ENCODE measurements around the gene KIT. TPM values are rescaled to one million over a fixed set of nuclear protein-coding genes. Genes with fewer than 3 reads are reported as not detected.
A peak's percentile ranks its signal among the peaks of the same experiment; 100 is the strongest.

The KIT gene
- total and polyA plus RNA-seq, 2 donors (not counting 1 experiment from before 2014, with no cell fraction given): 0.01 TPM; not detected in 1

- Histone ChIP-seq H4K20me1 (ENCODE audit: control insufficient read depth, insufficient read depth, low read length, poor library complexity, severe bottlenecking) (no peaks in the 10 kb centered on the region), H3K79me2 (ENCODE audit: control insufficient read depth, insufficient read depth, low read length) (no peaks in the 10 kb centered on the region), H3K4me3 (ENCODE audit: control extremely low read depth in 1 of 5, extremely low read depth in 1 of 5, insufficient read depth in 1 of 5, low read depth in 2 of 5, low read length in 4 of 5) (no peak overlapping the region), H3K36me3 (replicated peaks in 1 of 2; ENCODE audit: control extremely low read depth in 1 of 2, control insufficient read depth in 1 of 2, extremely low read depth in 1 of 2, insufficient read depth in 2 of 2, low read length in 1 of 2) (no peaks in the 10 kb centered on the region), H3K27me3 (replicated peaks in 1 of 4; ENCODE audit: control extremely low read depth in 1 of 4, control insufficient read depth in 3 of 4, insufficient read depth in 4 of 4, low read length in 3 of 4) (no peaks in the 10 kb centered on the region), H3K4me1 (ENCODE audit: control insufficient read depth in 2 of 2, insufficient read depth in 2 of 2, low read length in 2 of 2) (peaks cover 14 to 27% of the 10 kb centered on the region in 2 donors), H2AFZ (ENCODE audit: insufficient read depth, low read depth, low read length, poor library complexity, severe bottlenecking) (peak overlapping the region; percentile 5), H3K27ac (ENCODE audit: low read length in 2 of 2) (no peak overlapping the region), H3K9ac (ENCODE audit: low read length) (no peak overlapping the region), H3K4me2 (replicated peaks; ENCODE audit: low read depth, low read length, poor library complexity, severe bottlenecking) (no peak overlapping the region), H3K9me3 (ENCODE audit: control extremely low read depth in 1 of 3, control insufficient read depth in 2 of 3, insufficient read depth in 1 of 3, low read length in 2 of 3) (no peaks in the 10 kb centered on the region)
- ChIA-PET POLR2A (no interaction called here), CTCF (no interaction called here)
- TF ChIP-seq CTCF (IDR thresholded peaks at IDR 0.05) (no peak), EZH2 (IDR thresholded peaks at IDR 0.05; ENCODE audit: borderline replicate concordance, insufficient read depth, low read depth, low read length, poor library complexity, severe bottlenecking) (no peak)
- ATAC-seq (ENCODE audit: low read depth) (no peak), DNase-seq (no peak)
- Mint-ChIP-seq H3K27me3 (no peaks in the 10 kb centered on the region), H3K4me3 (no peak overlapping the region), H3K9me3 (ENCODE audit: insufficient read depth) (no peaks in the 10 kb centered on the region), H3K27ac (no peak overlapping the region), H3K4me1 (peaks cover 23% of the 10 kb centered on the region)
- intact Hi-C loops (cut with micrococcal nuclease): no loop called here
- no CpG with 5 or more reads among the region's 2 CpGs for WGBS (ENCODE audit: insufficient coverage)
Observed at GRCh38 chr4:54726907-54727306, 69.2 kb downstream of the KIT start.

- Histone ChIP-seq H3K4me3 (ENCODE audit: control extremely low read depth in 1 of 5, extremely low read depth in 1 of 5, insufficient read depth in 1 of 5, low read depth in 2 of 5, low read length in 4 of 5) (no peak overlapping the region), H3K4me1 (ENCODE audit: control insufficient read depth in 2 of 2, insufficient read depth in 2 of 2, low read length in 2 of 2) (peaks cover 14 to 27% of the 10 kb centered on the region in 2 donors), H3K27ac (ENCODE audit: low read length in 2 of 2) (no peak overlapping the region), H3K9ac (ENCODE audit: low read length) (no peak overlapping the region), H3K36me3 (replicated peaks in 1 of 2; ENCODE audit: control extremely low read depth in 1 of 2, control insufficient read depth in 1 of 2, extremely low read depth in 1 of 2, insufficient read depth in 2 of 2, low read length in 1 of 2) (no peaks in the 10 kb centered on the region), H3K4me2 (replicated peaks; ENCODE audit: low read depth, low read length, poor library complexity, severe bottlenecking) (no peak overlapping the region), H3K9me3 (ENCODE audit: control extremely low read depth in 1 of 3, control insufficient read depth in 2 of 3, insufficient read depth in 1 of 3, low read length in 2 of 3) (no peaks in the 10 kb centered on the region), H2AFZ (ENCODE audit: insufficient read depth, low read depth, low read length, poor library complexity, severe bottlenecking) (peak overlapping the region; percentile 5), H4K20me1 (ENCODE audit: control insufficient read depth, insufficient read depth, low read length, poor library complexity, severe bottlenecking) (no peaks in the 10 kb centered on the region), H3K27me3 (replicated peaks in 1 of 4; ENCODE audit: control extremely low read depth in 1 of 4, control insufficient read depth in 3 of 4, insufficient read depth in 4 of 4, low read length in 3 of 4) (no peaks in the 10 kb centered on the region), H3K79me2 (ENCODE audit: control insufficient read depth, insufficient read depth, low read length) (no peaks in the 10 kb centered on the region)
- TF ChIP-seq CTCF (IDR thresholded peaks at IDR 0.05) (no peak), EZH2 (IDR thresholded peaks at IDR 0.05; ENCODE audit: borderline replicate concordance, insufficient read depth, low read depth, low read length, poor library complexity, severe bottlenecking) (no peak)
- H3K4me3 Mint-ChIP-seq: no peak overlapping the region
- no peak overlapping the region for H3K27ac Mint-ChIP-seq
- H3K27me3 Mint-ChIP-seq: peaks cover 2% of the 10 kb centered on the region
- ATAC-seq (ENCODE audit: low read depth) (no peak), DNase-seq (peak; percentile 25)
- intact Hi-C loops (cut with micrococcal nuclease): no loop called here
- POLR2A ChIA-PET: no interaction called here
- 50% methylated on average over 1 of the region's 2 CpGs for WGBS (ENCODE audit: insufficient coverage)
- H3K4me1 Mint-ChIP-seq: peaks cover 23% of the 10 kb centered on the region
- CTCF ChIA-PET: no interaction called here
- H3K9me3 Mint-ChIP-seq (ENCODE audit: insufficient read depth): no peaks in the 10 kb centered on the region
Observed at GRCh38 chr4:54727346-54727745, 69.6 kb downstream of the KIT start.
